Chondrocyte (in vitro differentiated cells): ENCODE results near the gene TYSND1. TPM values are rescaled to one million over a fixed set of nuclear protein-coding genes. Genes with fewer than 3 reads are reported as not detected.
A peak's percentile ranks its signal among the peaks of the same experiment; 100 is the strongest.
"Not testable (repeated sequence)": the region's sequence is repeated elsewhere in the genome, so short reads cannot be mapped to it uniquely, and the experiment has no call there.

ENCODE experiments used
- DNase-seq: peaks from one replicate; pipeline ENCODE4 v3.0.0; 2021; ENCODE audit warnings: mixed read lengths, low spot score
- H3K27ac Mint-ChIP-seq: one replicate; pipeline ENCODE4 v1.8.0; 2021; ENCODE audit warnings: mild to moderate bottlenecking, moderate library complexity, mixed read lengths; ENCODE audit not compliant: unreplicated experiment
- H3K27me3 Mint-ChIP-seq: 2 replicates; pipeline ENCODE4 v1.8.0; 2021; ENCODE audit warnings: low read depth, mixed read lengths
- H3K36me3 Mint-ChIP-seq: 2 replicates; pipeline ENCODE4 v1.8.0; 2021; ENCODE audit warnings: low read depth, mixed read lengths
- H3K4me1 Mint-ChIP-seq: 2 replicates; pipeline ENCODE4 v1.8.0; 2021; ENCODE audit warnings: low read depth, mild to moderate bottlenecking, mixed read lengths
- H3K4me3 Mint-ChIP-seq: one replicate; pipeline ENCODE4 v1.8.0; 2021; ENCODE audit warnings: mild to moderate bottlenecking, moderate library complexity, mixed read lengths; ENCODE audit not compliant: unreplicated experiment
- H3K9me3 Mint-ChIP-seq: 2 replicates; pipeline ENCODE4 v1.8.0; 2021; ENCODE audit warnings: low read depth, mixed read lengths
- CTCF ChIP-seq: fragments of 200-600 bp; sonication (generic); IDR thresholded peaks from 2 replicates; pipeline ENCODE4 v1.5.0; 2021; ENCODE audit warnings: antibody characterized with exemption, mild to moderate bottlenecking, moderate library complexity
- total RNA-seq: library from RNA; stranded (reverse); gene quantifications from 3 replicates; pipeline ENCODE4 v1.2.1, GENCODE V29; 2021

The TYSND1 gene
- total RNA-seq, 1 donor from 2014 or later: 9.4 TPM

- Mint-ChIP-seq H3K36me3 (peaks cover 28% of the 10 kb centered on the region), H3K27me3 (no peaks in the 10 kb centered on the region), H3K4me1 (no peaks in the 10 kb centered on the region), H3K27ac (no peak overlapping the region), H3K9me3 (peaks cover 3% of the 10 kb centered on the region), H3K4me3 (no peak overlapping the region)
- no peak for TF ChIP-seq CTCF
- no peak for DNase-seq
Measured at GRCh38 chr10:70101668-70102067, 44.8 kb downstream of the TYSND1 start.

GRCh38 chr10:70101068-70101562 lies 45.4 kb downstream of the TYSND1 start:
- H3K27ac Mint-ChIP-seq, H3K4me1 Mint-ChIP-seq: not testable (repeated sequence)
- H3K36me3 Mint-ChIP-seq: peaks cover 29% of the 10 kb centered on the region

GRCh38 chr10:70098271-70098670 lies 48.2 kb downstream of the TYSND1 start:
- Mint-ChIP-seq H3K9me3 (peaks cover 3% of the 10 kb centered on the region), H3K4me1 (no peaks in the 10 kb centered on the region), H3K4me3 (no peak overlapping the region), H3K36me3 (peaks cover 35% of the 10 kb centered on the region), H3K27me3 (no peaks in the 10 kb centered on the region), H3K27ac (no peak overlapping the region)
- no peak for DNase-seq
- no peak for TF ChIP-seq CTCF

More at GRCh38 chr10:70101068-70101562, 45.4 kb downstream of the TYSND1 start:
- not testable (repeated sequence) for H3K9me3 Mint-ChIP-seq, H3K27me3 Mint-ChIP-seq, H3K4me3 Mint-ChIP-seq, DNase-seq

GRCh38 chr10:70097459-70097858 lies 49.0 kb downstream of the TYSND1 start:
- TF ChIP-seq CTCF: no peak
- peaks cover 3% of the 10 kb centered on the region for H3K9me3 Mint-ChIP-seq
- H3K36me3 Mint-ChIP-seq: peaks cover 38% of the 10 kb centered on the region

GRCh38 chr10:70096705-70097420 lies 49.6 kb downstream of the TYSND1 start:
- peaks cover 3% of the 10 kb centered on the region for H3K9me3 Mint-ChIP-seq
- TF ChIP-seq CTCF: no peak
- no peaks in the 10 kb centered on the region for H3K27me3 Mint-ChIP-seq
- H3K27ac Mint-ChIP-seq: no peak overlapping the region
- no peak overlapping the region for H3K4me3 Mint-ChIP-seq
- peaks cover 41% of the 10 kb centered on the region for H3K36me3 Mint-ChIP-seq
- DNase-seq: peak; percentile 54
- H3K4me1 Mint-ChIP-seq: no peaks in the 10 kb centered on the region

More at GRCh38 chr10:70097459-70097858, 49.0 kb downstream of the TYSND1 start:
- no peak for DNase-seq
- Mint-ChIP-seq H3K4me1 (no peaks in the 10 kb centered on the region), H3K27me3 (no peaks in the 10 kb centered on the region), H3K27ac (no peak overlapping the region), H3K4me3 (no peak overlapping the region)
